WTC11 (cell line): Measurements from ENCODE around the gene CDC25B. TPM values are rescaled to one million over a fixed set of nuclear protein-coding genes. Genes with fewer than 3 reads are reported as not detected.

ENCODE experiments used
- ATAC-seq: fragments of 200-7000 bp; cut with Tn5 transposase; 2 replicates; pipeline ENCODE4 v1.10.0; 2021; ENCODE audit warnings: mild to moderate bottlenecking, moderate library complexity
- CTCF ChIA-PET: fragments of 300-600 bp; sonication (Branson Sonifier 250); formaldehyde crosslinking; loops from one replicate; lab custom pipeline; 2021; ENCODE audit warnings: antibody characterized with exemption; lab: Charles Lee
- POLR2A ChIA-PET: fragments of 350-600 bp; sonication (Branson Sonifier 250); formaldehyde crosslinking; loops from one replicate; lab custom pipeline; 2021; ENCODE audit warnings: antibody characterized with exemption; lab: Charles Lee
- DNase-seq: peaks from one replicate; pipeline ENCODE4 v3.0.0; 2021; ENCODE audit warnings: low spot score
- H3K27ac Mint-ChIP-seq: 2 replicates; pipeline ENCODE4 v1.8.0; 2021; ENCODE audit warnings: mixed read lengths
- H3K27me3 Mint-ChIP-seq: 2 replicates; pipeline ENCODE4 v1.8.0; 2021; ENCODE audit warnings: low read depth, mild to moderate bottlenecking, moderate library complexity, mixed read lengths
- H3K36me3 Mint-ChIP-seq: 2 replicates; pipeline ENCODE4 v1.8.0; 2021; ENCODE audit warnings: mixed read lengths
- H3K4me1 Mint-ChIP-seq: 2 replicates; pipeline ENCODE4 v1.8.0; 2022; ENCODE audit warnings: mixed read lengths
- H3K4me3 Mint-ChIP-seq: 2 replicates; pipeline ENCODE4 v1.8.0; 2021; ENCODE audit warnings: mild to moderate bottlenecking, moderate library complexity, mixed read lengths
- H3K9me3 Mint-ChIP-seq: 2 replicates; pipeline ENCODE4 v1.8.0; 2021; ENCODE audit warnings: mixed read lengths
- CDX4 ChIP-seq: fragments of 250-450 bp; sonication (Bioruptor Pico); IDR thresholded peaks from 2 replicates; pipeline ENCODE4 v1.9.0; 2021; ENCODE audit warnings: moderate library complexity, mild to moderate bottlenecking, inconsistent platforms, borderline replicate concordance
- CREB1 ChIP-seq: sonication (generic); formaldehyde crosslinking; IDR thresholded peaks from 2 replicates; pipeline ENCODE4 v1.8.0; 2023; ENCODE audit warnings: mild to moderate bottlenecking, missing genetic modification reagents
- E2F5 ChIP-seq: sonication (generic); formaldehyde crosslinking; IDR thresholded peaks from 2 replicates; pipeline ENCODE4 v1.8.1; 2022; ENCODE audit warnings: mild to moderate bottlenecking, moderate library complexity, missing genetic modification reagents
- ELF4 ChIP-seq: sonication (generic); formaldehyde crosslinking; IDR thresholded peaks from 2 replicates; pipeline ENCODE4 v1.8.1; 2022; ENCODE audit warnings: low read depth, mild to moderate bottlenecking, moderate library complexity, missing genetic modification reagents
- ETV6 ChIP-seq: sonication (generic); formaldehyde crosslinking; IDR thresholded peaks from 2 replicates; pipeline ENCODE4 v1.8.1; 2022; ENCODE audit warnings: mild to moderate bottlenecking, missing genetic modification reagents
- FOXP1 ChIP-seq: sonication (generic); formaldehyde crosslinking; IDR thresholded peaks from 2 replicates; pipeline ENCODE4 v1.8.0; 2022; ENCODE audit warnings: missing genetic modification reagents, mild to moderate bottlenecking, moderate library complexity, borderline replicate concordance
- FOXP4 ChIP-seq: sonication (generic); formaldehyde crosslinking; IDR thresholded peaks from 2 replicates; pipeline ENCODE4 v1.8.0; 2022; ENCODE audit warnings: mild to moderate bottlenecking, missing genetic modification reagents
- KAT7 ChIP-seq: sonication (generic); formaldehyde crosslinking; IDR thresholded peaks from 2 replicates; pipeline ENCODE4 v1.8.1; 2023; ENCODE audit warnings: missing genetic modification reagents, mild to moderate bottlenecking, borderline replicate concordance
- NFE2L1 ChIP-seq: sonication (generic); formaldehyde crosslinking; IDR thresholded peaks from 2 replicates; pipeline ENCODE4 v1.8.1; 2023; ENCODE audit warnings: missing genetic modification reagents
- PRDM15 ChIP-seq: sonication (generic); formaldehyde crosslinking; IDR thresholded peaks from 2 replicates; pipeline ENCODE4 v1.8.0; 2022; ENCODE audit warnings: missing genetic modification reagents
- TEAD1 ChIP-seq: sonication (generic); formaldehyde crosslinking; IDR thresholded peaks from 2 replicates; pipeline ENCODE4 v1.8.0; 2022; ENCODE audit warnings: mild to moderate bottlenecking, missing genetic modification reagents
- ZNF425 ChIP-seq: fragments of 250-450 bp; sonication (Bioruptor Pico); conservative IDR thresholded peaks from 2 replicates; pipeline ENCODE4 v1.9.0; 2021; ENCODE audit warnings: mild to moderate bottlenecking
- total RNA-seq: library from RNA; stranded (reverse); gene quantifications from 3 replicates; pipeline ENCODE4 v1.2.3, GENCODE V29; 2021
- TF ChIP-seq, protein P1 (sequence below): sonication (generic); formaldehyde crosslinking; IDR thresholded peaks from 2 replicates; pipeline ENCODE4 v1.8.0; 2023; ENCODE audit warnings: missing genetic modification reagents
- TF ChIP-seq, protein P2 (sequence below): sonication (generic); formaldehyde crosslinking; IDR thresholded peaks from 2 replicates; pipeline ENCODE4 v1.8.1; 2022; ENCODE audit warnings: low read depth, missing genetic modification reagents, borderline replicate concordance
- TF ChIP-seq, protein P3 (sequence below): sonication (generic); formaldehyde crosslinking; IDR thresholded peaks from 2 replicates; pipeline ENCODE4 v1.8.1; 2023; ENCODE audit warnings: mild to moderate bottlenecking, missing genetic modification reagents
- TF ChIP-seq, protein P4 (sequence below): fragments of 200-600 bp; IDR thresholded peaks from 2 replicates; pipeline ENCODE4 v1.8.0; 2022; ENCODE audit warnings: antibody characterized with exemption

CDC25B gene
- total RNA-seq, 1 experiment from 2014 or later = 37.4 TPM

GRCh38 chr20:3763671-3764601, 32.2 kb upstream of the CDC25B start:
- no peaks in the 10 kb centered on the region for H3K27me3 Mint-ChIP-seq
- CTCF ChIA-PET = interaction anchor here (8.1 kb wide), 1 partner anchor 12 kb away, joined by 195 read pairs; no protein-coding TSS in a partner anchor
- H3K9me3 Mint-ChIP-seq = no peaks in the 10 kb centered on the region
- no peak overlapping the region for H3K4me3 Mint-ChIP-seq
- H3K4me1 Mint-ChIP-seq = peaks cover 18% of the 10 kb centered on the region
- no peak for DNase-seq
- H3K36me3 Mint-ChIP-seq = peaks cover 3% of the 10 kb centered on the region
- POLR2A ChIA-PET = no interaction called here
- H3K27ac Mint-ChIP-seq = no peak overlapping the region
- ATAC-seq = no peak
- TF ChIP-seq ETV6 (CRISPR knock-in tag) (no peak), KAT7 (CRISPR knock-in tag) (no peak), CDX4 (CRISPR knock-in tag) (no peak), NFE2L1 (CRISPR knock-in tag) (no peak), ELF4 (CRISPR knock-in tag) (no peak), TEAD1 (CRISPR knock-in tag) (no peak), PRDM15 (CRISPR knock-in tag) (no peak), FOXP1 (CRISPR knock-in tag) (no peak), E2F5 (no peak), CREB1 (CRISPR knock-in tag) (no peak), FOXP4 (CRISPR knock-in tag) (no peak), ZNF425 (CRISPR knock-in tag) (no peak)
- TF ChIP-seq, protein P1, sequence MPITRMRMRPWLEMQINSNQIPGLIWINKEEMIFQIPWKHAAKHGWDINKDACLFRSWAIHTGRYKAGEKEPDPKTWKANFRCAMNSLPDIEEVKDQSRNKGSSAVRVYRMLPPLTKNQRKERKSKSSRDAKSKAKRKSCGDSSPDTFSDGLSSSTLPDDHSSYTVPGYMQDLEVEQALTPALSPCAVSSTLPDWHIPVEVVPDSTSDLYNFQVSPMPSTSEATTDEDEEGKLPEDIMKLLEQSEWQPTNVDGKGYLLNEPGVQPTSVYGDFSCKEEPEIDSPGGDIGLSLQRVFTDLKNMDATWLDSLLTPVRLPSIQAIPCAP (CRISPR knock-in tag) = no peak
- TF ChIP-seq, protein P2, sequence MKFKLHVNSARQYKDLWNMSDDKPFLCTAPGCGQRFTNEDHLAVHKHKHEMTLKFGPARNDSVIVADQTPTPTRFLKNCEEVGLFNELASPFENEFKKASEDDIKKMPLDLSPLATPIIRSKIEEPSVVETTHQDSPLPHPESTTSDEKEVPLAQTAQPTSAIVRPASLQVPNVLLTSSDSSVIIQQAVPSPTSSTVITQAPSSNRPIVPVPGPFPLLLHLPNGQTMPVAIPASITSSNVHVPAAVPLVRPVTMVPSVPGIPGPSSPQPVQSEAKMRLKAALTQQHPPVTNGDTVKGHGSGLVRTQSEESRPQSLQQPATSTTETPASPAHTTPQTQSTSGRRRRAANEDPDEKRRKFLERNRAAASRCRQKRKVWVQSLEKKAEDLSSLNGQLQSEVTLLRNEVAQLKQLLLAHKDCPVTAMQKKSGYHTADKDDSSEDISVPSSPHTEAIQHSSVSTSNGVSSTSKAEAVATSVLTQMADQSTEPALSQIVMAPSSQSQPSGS (CRISPR knock-in tag) = no peak
- TF ChIP-seq, protein P3, sequence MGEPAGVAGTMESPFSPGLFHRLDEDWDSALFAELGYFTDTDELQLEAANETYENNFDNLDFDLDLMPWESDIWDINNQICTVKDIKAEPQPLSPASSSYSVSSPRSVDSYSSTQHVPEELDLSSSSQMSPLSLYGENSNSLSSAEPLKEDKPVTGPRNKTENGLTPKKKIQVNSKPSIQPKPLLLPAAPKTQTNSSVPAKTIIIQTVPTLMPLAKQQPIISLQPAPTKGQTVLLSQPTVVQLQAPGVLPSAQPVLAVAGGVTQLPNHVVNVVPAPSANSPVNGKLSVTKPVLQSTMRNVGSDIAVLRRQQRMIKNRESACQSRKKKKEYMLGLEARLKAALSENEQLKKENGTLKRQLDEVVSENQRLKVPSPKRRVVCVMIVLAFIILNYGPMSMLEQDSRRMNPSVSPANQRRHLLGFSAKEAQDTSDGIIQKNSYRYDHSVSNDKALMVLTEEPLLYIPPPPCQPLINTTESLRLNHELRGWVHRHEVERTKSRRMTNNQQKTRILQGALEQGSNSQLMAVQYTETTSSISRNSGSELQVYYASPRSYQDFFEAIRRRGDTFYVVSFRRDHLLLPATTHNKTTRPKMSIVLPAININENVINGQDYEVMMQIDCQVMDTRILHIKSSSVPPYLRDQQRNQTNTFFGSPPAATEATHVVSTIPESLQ = no peak
- TF ChIP-seq, protein P4, sequence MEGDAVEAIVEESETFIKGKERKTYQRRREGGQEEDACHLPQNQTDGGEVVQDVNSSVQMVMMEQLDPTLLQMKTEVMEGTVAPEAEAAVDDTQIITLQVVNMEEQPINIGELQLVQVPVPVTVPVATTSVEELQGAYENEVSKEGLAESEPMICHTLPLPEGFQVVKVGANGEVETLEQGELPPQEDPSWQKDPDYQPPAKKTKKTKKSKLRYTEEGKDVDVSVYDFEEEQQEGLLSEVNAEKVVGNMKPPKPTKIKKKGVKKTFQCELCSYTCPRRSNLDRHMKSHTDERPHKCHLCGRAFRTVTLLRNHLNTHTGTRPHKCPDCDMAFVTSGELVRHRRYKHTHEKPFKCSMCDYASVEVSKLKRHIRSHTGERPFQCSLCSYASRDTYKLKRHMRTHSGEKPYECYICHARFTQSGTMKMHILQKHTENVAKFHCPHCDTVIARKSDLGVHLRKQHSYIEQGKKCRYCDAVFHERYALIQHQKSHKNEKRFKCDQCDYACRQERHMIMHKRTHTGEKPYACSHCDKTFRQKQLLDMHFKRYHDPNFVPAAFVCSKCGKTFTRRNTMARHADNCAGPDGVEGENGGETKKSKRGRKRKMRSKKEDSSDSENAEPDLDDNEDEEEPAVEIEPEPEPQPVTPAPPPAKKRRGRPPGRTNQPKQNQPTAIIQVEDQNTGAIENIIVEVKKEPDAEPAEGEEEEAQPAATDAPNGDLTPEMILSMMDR = no peak
- TF ChIP-seq, all 79 proteins: peak for 0
